Esophagus muscularis mucosa (tissue), 4 donors: ENCODE measurements around the gene CRY1. TPM values are rescaled to one million over a fixed set of nuclear protein-coding genes. Genes with fewer than 3 reads are reported as not detected.

ENCODE experiments used
- DNase-seq: peaks from one replicate; pipeline ENCODE4 v3.0.0-alpha.2; 2017; ENCODE audit errors: extremely low spot score
- H3K27ac ChIP-seq, 4 donors: fragments of 200-600 bp; sonication (generic); replicated peaks in 1 of 4; 1 replicate in 3 of 4; 2 replicates in 1 of 4; pipeline ENCODE4 v1.5.1; 2016 to 2019; ENCODE audit warnings: mild to moderate bottlenecking in 1 of 4
- H3K27me3 ChIP-seq, 4 donors: fragments of 200-600 bp; sonication (generic); one replicate each; pipeline versions ENCODE4 v1.5.1 to v1.6.0; 2016 to 2019
- H3K36me3 ChIP-seq, 4 donors: fragments of 200-600 bp; sonication (generic); one replicate each; pipeline ENCODE4 v1.5.1; 2016 to 2019
- H3K4me1 ChIP-seq, 4 donors: fragments of 200-600 bp; sonication (generic); one replicate each; pipeline ENCODE4 v1.5.1; 2016 to 2019
- H3K4me3 ChIP-seq, 4 donors: fragments of 200-600 bp; sonication (generic); 1 replicate in 2 of 4; 2 replicates in 2 of 4; pipeline ENCODE4 v1.5.1; 2016 to 2019; ENCODE audit warnings: mild to moderate bottlenecking in 4 of 4, moderate library complexity in 1 of 4
- H3K9me3 ChIP-seq, 4 donors: fragments of 200-600 bp; sonication (generic); 1 replicate in 3 of 4; 2 replicates in 1 of 4; pipeline ENCODE4 v1.5.1; 2016 to 2019
- CTCF ChIP-seq, 3 experiments: fragments of 200-600 bp in 2 of 3; fragments of 450-650 bp in 1 of 3; sonication (generic) in 2 of 3; IDR thresholded peaks; one replicate each; pipeline ENCODE4 v1.5.1; 2017 to 2019; ENCODE audit warnings: antibody characterized with exemption in 3 of 3, mild to moderate bottlenecking in 2 of 3, moderate library complexity in 1 of 3
- EP300 ChIP-seq: sonication (generic); formaldehyde crosslinking; IDR thresholded peaks from one replicate; pipeline ENCODE4 v1.6.1; 2017; ENCODE audit warnings: antibody characterized with exemption
- POLR2A ChIP-seq: fragments of 450-650 bp; IDR thresholded peaks from one replicate; pipeline ENCODE4 v1.6.1; 2017; ENCODE audit warnings: antibody characterized with exemption, moderate library complexity, mild to moderate bottlenecking, low read depth
- POLR2AphosphoS5 ChIP-seq, 2 donors: sonication (generic); formaldehyde crosslinking; IDR thresholded peaks; one replicate each; pipeline ENCODE4 v1.6.1; 2017; ENCODE audit warnings: antibody characterized with exemption in 2 of 2
- WGBS: methylation state at CpG from one replicate; pipeline ENCODE4 v1.1.5; 2018; 5-methylcytosine and 5-hydroxymethylcytosine counted together
- intact Hi-C: fragments of 100-400 bp; cut with DNase I; formaldehyde crosslinking; loops from one replicate; pipeline ENCODE4 v1.15.1; 2023
- total RNA-seq, 4 donors: library from RNA; depleted of rRNA; stranded (reverse); fragments of >200 nt; gene quantifications; one replicate each; pipeline versions ENCODE4 v1.1.0 to v1.2.1, GENCODE V29; 2016

CRY1 gene
- total RNA-seq, 4 donors from 2014 or later = 29.1 to 42.9 (median 34.9) TPM

GRCh38 chr12:107094183-107094448 is 767 bp upstream of the CRY1 start:
- H3K9me3 ChIP-seq = no peaks in the 10 kb centered on the region
- WGBS = 8% methylated on average over 6 of the region's 6 CpGs
- peaks cover 18 to 37% (median 31%) of the 10 kb centered on the region in 4 donors for H3K4me1 ChIP-seq
- H3K4me3 ChIP-seq = peak overlapping the region; percentile 80 to 93 (median 89)
- intact Hi-C loops = loop anchor here (1.0 to 5.0 kb wide), 3 partner anchors 62 to 137 kb away; partner anchors contain the start of genes MTERF2 and TMEM263
- no peaks in the 10 kb centered on the region for H3K36me3 ChIP-seq
- TF ChIP-seq CTCF (IDR thresholded peaks at IDR 0.05) (no peak), POLR2A (no peak), EP300 (no peak), POLR2AphosphoS5 (IDR thresholded peaks at IDR 0.05) (no peak)
- H3K27me3 ChIP-seq = no peaks in the 10 kb centered on the region
- peak overlapping the region; percentile 97 to 100 (median 98) for H3K27ac ChIP-seq
- DNase-seq = peak; percentile 92

DNA sequence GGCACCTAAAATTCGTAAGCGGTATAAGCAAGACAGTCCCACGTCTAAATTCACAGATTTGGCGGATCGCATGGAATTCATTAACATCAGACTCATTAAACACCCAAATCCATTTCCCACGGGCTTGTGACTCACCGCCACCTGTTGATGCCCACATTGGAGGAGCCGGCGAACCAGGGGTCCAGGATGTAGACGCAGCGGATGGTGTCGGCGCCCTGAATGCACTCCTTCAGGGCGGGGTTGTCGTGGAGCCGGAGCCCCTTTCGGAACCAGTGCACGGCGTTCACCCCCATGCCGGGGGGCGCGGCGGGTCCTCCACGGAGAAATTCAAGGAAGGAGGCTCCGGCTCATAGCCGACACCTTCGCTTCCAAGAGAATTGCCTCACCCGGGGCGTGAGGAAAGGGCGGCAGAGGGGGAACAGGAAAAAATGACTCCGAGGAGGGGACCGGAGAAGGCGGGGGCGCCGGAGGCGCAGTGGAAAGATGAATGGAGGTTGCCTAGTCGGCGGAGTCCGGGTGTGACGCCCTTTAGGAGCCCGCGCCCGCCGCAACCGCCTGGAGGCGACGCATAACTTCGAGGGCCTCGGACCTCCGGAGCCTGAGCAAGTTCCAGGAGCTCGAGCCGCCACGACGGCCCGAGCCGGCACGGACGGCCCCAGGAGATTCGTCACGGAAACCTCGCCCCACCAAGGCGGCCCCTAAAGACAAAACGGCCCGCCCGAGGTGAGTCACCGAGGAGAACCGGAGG is 506 bp downstream of the CRY1 start:
- H3K36me3 ChIP-seq = no peaks in the 10 kb centered on the region
- no peaks in the 10 kb centered on the region for H3K27me3 ChIP-seq
- WGBS = under 1% methylated on average over 54 of the region's 67 CpGs
- TF ChIP-seq POLR2A (no peak), EP300 (no peak), POLR2AphosphoS5 (IDR thresholded peaks at IDR 0.05) (peak in 1 of 2 donors; percentile 10), CTCF (IDR thresholded peaks at IDR 0.05) (no peak)
- peak overlapping the region; percentile 97 to 100 (median 98) for H3K27ac ChIP-seq
- intact Hi-C loops = loop anchor here (2.0 to 5.0 kb wide), 3 partner anchors 61 to 318 kb away; partner anchors contain the start of genes RIC8B and TMEM263
- peak overlapping the region; percentile 80 to 93 (median 89) for H3K4me3 ChIP-seq
- H3K9me3 ChIP-seq = no peaks in the 10 kb centered on the region
- DNase-seq = peak; percentile 92
- H3K4me1 ChIP-seq = peaks cover 18 to 48% (median 39%) of the 10 kb centered on the region in 4 donors

DNA sequence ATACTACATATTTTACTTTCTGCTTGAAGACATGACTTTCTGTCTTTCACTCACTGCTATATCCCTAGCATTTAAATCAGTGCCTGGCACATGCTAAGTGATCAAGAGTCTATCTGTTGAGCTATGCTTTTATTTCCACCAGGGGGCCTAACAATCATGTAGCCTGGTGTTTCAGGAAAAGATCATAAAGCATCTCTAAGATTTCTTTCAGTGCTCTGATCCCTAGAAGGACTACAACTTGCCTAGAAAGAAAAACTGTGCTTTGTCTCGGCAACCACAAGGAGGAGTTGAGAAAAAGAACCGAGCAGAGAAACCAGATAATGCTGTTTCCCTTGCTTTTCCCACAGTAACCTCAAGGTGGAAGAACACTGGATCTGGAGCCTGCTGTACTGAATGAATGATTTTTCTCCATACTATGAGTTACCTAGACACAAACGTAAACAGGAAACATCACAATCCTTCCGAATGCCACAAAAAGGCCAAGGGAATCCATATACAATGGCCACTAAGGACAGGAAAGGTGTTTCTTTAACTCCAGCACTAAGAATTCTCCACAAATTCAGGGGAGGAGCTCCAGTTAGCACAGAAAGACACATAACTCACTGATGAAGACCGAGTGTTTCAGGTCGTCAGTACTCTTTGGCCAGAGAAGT is 1.2 kb downstream of the CRY1 start:
- peak overlapping the region; percentile 97 to 100 (median 98) for H3K27ac ChIP-seq
- H3K27me3 ChIP-seq = no peaks in the 10 kb centered on the region
- no peak for TF ChIP-seq POLR2A
- peak; percentile 68 to 80 (median 73) for TF ChIP-seq CTCF (IDR thresholded peaks at IDR 0.05)
- TF ChIP-seq POLR2AphosphoS5 (IDR thresholded peaks at IDR 0.05) = peak; percentile 35 to 59
- TF ChIP-seq EP300 = no peak
- intact Hi-C loops = loop anchor here (2.0 to 5.0 kb wide), 3 partner anchors 60 to 317 kb away; partner anchors contain the start of genes RIC8B and TMEM263
- WGBS = 0% methylated on average over 6 of the region's 6 CpGs
- no peaks in the 10 kb centered on the region for H3K9me3 ChIP-seq
- peak; percentile 92 for DNase-seq
- H3K4me3 ChIP-seq = peak overlapping the region; percentile 80 to 93 (median 89)
- H3K4me1 ChIP-seq = peaks cover 18 to 48% (median 39%) of the 10 kb centered on the region in 4 donors
- no peaks in the 10 kb centered on the region for H3K36me3 ChIP-seq

DNA sequence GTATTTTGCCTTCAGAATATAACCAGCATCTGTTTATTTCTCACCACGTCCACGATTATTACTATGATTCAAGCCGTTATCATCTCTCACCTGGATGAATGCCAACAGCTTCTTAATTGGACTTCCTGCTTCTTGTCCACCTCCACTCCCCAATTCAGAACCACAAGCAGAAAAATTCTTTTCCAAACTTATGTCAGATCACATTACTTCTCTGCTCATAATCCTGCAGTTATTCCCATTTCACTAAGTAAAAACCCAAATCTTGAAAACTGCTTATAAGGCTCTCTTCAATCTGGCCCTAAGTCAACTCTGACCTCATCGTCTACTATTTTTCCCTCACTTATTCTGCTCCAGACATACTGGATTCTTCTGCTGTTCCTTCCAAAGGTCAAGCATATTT is 2.0 kb downstream of the CRY1 start:
- no peaks in the 10 kb centered on the region for H3K27me3 ChIP-seq
- no peaks in the 10 kb centered on the region for H3K9me3 ChIP-seq
- 15% methylated on average over 4 of the region's 4 CpGs for WGBS
- H3K4me1 ChIP-seq = peaks cover 18 to 51% (median 39%) of the 10 kb centered on the region in 4 donors
- intact Hi-C loops = loop anchor here (5.0 kb wide), 2 partner anchors 59 to 134 kb away; partner anchors contain the start of gene TMEM263
- H3K4me3 ChIP-seq = peak overlapping the region; percentile 80 to 93 (median 89)
- peak; percentile 70 for DNase-seq
- H3K27ac ChIP-seq = peak overlapping the region; percentile 97 to 100 (median 98)
- no peaks in the 10 kb centered on the region for H3K36me3 ChIP-seq
- TF ChIP-seq POLR2A (no peak), POLR2AphosphoS5 (IDR thresholded peaks at IDR 0.05) (no peak), CTCF (IDR thresholded peaks at IDR 0.05) (no peak), EP300 (no peak)
